ENCODE measurements around the gene GAPDH. TPM values are rescaled to one million over a fixed set of nuclear protein-coding genes. Genes with fewer than 3 reads are reported as not detected.

GAPDH gene
- total and polyA plus RNA-seq, 10 of the 15 experiments (the other 5 are each of a cell fraction or from before 2014, with no cell fraction given), result 5,606 to 14,240 (median 9,400) TPM

- TF ChIP-seq, protein P1, sequence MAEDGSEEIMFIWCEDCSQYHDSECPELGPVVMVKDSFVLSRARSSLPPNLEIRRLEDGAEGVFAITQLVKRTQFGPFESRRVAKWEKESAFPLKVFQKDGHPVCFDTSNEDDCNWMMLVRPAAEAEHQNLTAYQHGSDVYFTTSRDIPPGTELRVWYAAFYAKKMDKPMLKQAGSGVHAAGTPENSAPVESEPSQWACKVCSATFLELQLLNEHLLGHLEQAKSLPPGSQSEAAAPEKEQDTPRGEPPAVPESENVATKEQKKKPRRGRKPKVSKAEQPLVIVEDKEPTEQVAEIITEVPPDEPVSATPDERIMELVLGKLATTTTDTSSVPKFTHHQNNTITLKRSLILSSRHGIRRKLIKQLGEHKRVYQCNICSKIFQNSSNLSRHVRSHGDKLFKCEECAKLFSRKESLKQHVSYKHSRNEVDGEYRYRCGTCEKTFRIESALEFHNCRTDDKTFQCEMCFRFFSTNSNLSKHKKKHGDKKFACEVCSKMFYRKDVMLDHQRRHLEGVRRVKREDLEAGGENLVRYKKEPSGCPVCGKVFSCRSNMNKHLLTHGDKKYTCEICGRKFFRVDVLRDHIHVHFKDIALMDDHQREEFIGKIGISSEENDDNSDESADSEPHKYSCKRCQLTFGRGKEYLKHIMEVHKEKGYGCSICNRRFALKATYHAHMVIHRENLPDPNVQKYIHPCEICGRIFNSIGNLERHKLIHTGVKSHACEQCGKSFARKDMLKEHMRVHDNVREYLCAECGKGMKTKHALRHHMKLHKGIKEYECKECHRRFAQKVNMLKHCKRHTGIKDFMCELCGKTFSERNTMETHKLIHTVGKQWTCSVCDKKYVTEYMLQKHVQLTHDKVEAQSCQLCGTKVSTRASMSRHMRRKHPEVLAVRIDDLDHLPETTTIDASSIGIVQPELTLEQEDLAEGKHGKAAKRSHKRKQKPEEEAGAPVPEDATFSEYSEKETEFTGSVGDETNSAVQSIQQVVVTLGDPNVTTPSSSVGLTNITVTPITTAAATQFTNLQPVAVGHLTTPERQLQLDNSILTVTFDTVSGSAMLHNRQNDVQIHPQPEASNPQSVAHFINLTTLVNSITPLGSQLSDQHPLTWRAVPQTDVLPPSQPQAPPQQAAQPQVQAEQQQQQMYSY (CRISPR knock-in tag; IDR thresholded peaks at IDR 0.05), result no peak
- no peak for TF ChIP-seq ZNF217 (IDR thresholded peaks at IDR 0.05)
- no peak for TF ChIP-seq KAT2A (conservative IDR thresholded peaks at IDR 0.05; ENCODE audit: control insufficient read depth, low read depth, low read length)
- peak; percentile 79; the same call in 1 of the 2 replicates for TF ChIP-seq MTA3 (IDR thresholded peaks at IDR 0.05; ENCODE audit: borderline replicate concordance, low read length)
Measured at GRCh38 chr12:6492838-6493496, 41.4 kb upstream of the GAPDH start, which contains the start of gene MRPL51 (continued).

DNA sequence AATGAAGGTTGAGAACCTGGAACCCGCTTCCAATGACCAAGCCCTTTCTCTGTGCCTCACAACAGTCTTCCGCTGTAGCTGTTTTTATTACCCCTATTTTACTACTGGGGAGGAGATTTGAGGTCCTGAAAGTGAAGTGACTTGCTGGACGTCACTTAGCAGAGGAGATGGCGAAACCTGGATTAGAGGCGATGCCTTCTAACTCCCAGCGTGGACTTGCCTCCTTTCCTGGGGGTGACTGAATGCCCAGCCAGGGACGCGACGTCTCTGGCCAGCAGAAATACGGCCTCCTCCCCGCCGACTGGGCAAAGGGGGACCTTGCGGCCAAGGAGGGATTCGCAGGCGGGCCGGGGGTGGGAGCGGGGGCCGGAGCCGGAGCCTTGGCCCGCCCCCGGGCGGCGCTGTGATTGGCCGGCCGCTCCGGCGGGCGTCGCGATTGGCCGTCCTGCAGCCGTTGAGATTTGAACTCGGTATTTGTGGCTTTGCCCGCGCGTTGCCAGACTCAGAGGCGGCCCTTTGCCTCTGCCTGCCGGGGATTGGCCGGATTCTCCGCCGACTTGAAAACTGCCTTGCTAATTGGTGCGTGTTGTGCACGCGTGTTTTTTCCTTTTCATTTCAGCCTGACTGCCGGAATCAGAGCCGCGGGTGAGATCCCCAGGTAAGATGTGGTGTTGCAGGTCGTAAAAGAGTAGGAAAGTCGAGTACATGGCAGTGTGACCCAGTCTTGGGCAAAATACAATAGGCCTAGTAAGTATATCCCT, 40.6 kb upstream of the GAPDH start, which contains the start of gene NCAPD2:
TSS of gene NCAPD2 (plus strand) at position 606 of the 761 bp plus-strand sequence. CDS start 997 bp downstream, outside the sequence.
- in situ Hi-C loops (cut with MboI) (no loop called here), intact Hi-C loops (cut with micrococcal nuclease; ENCODE audit: unreplicated experiment) (loop anchor here (1.0 to 5.0 kb wide), 4 partner anchors 23 to 70 kb away; partner anchors contain the start of genes GAPDH and VAMP1)
- ChIA-PET SMC1A (ENCODE audit: uncharacterized antibody, unreplicated experiment) (interaction anchor here (0.8 to 4.0 kb wide), 11 partner anchors 12 to 70 kb away, joined by 3 to 23 read pairs (median 4); partner anchors contain the start of genes TAPBPL and VAMP1), POLR2A (interaction anchor here (0.8 to 1.8 kb wide), 14 partner anchors 9 to 195 kb away, joined by 3 to 25 read pairs (median 6); partner anchors contain the start of genes CD27, GAPDH, VAMP1 and ZNF384), CTCF (interaction anchor here (0.7 to 3.7 kb wide), 15 partner anchors 13 to 70 kb away, joined by 3 to 15 read pairs (median 4); partner anchors contain the start of gene GAPDH), RAD21 (ENCODE audit: unreplicated experiment) (interaction anchor here (0.7 to 2.0 kb wide), 17 partner anchors 12 to 260 kb away, joined by 3 to 9 read pairs (median 4); partner anchors contain the start of genes GAPDH, MLF2, TAPBPL and VAMP1)
- FAIRE-seq (no peak), ATAC-seq (peak; percentile 94), DNase-seq (ENCODE audit: low read depth, low spot score) (peak; percentile 88)
- Histone ChIP-seq H3K9ac (ENCODE audit: control insufficient read depth, insufficient read depth, low read length) (peak within 1 kb of the TSS; percentile 95), H3K27me3 (replicated peaks in 1 of 2; ENCODE audit: control insufficient read depth in 2 of 2, insufficient read depth in 2 of 2, low read length in 1 of 2) (no peaks in the 10 kb centered on the region), H3K9me3 (replicated peaks; ENCODE audit: control insufficient read depth, insufficient read depth, low read length) (no peaks in the 10 kb centered on the region), H3K79me2 (ENCODE audit: control insufficient read depth, insufficient read depth, low read length) (peaks cover 55% of the 10 kb centered on the region), H3K4me1 (ENCODE audit: control insufficient read depth, insufficient read depth, low read length) (peaks cover 6% of the 10 kb centered on the region; the same call in 1 of the 2 replicates), H3K4me3 (peak within 1 kb of the TSS; percentile 93), H2AFZ (ENCODE audit: control insufficient read depth, low read depth, low read length) (peak within 1 kb of the TSS; percentile 88), H4K20me1 (ENCODE audit: control insufficient read depth, insufficient read depth) (no peaks in the 10 kb centered on the region), H3K36me3 (ENCODE audit: control insufficient read depth in 2 of 2, insufficient read depth in 2 of 2, low read length in 1 of 2) (peaks cover 2 to 21% of the 10 kb centered on the region in 2 experiments), H3K4me2 (ENCODE audit: control insufficient read depth, insufficient read depth) (peak within 1 kb of the TSS; percentile 97), H3K27ac (ENCODE audit: control insufficient read depth, insufficient read depth) (peak within 1 kb of the TSS; percentile 97)
- BruUV-seq (replicated peaks), result TSS peak; percentile 80
- under 1% methylated on average over 48 of the region's 49 CpGs for WGBS (ENCODE audit: insufficient coverage, insufficient replicate concordance, low lambda C conversion rate, missing lambda C conversion rate)
- no peak for TF ChIP-seq NR2C2 (IDR thresholded peaks at IDR 0.05; ENCODE audit: borderline replicate concordance, control insufficient read depth, insufficient read length, low read depth)
- TF ChIP-seq, protein P2, sequence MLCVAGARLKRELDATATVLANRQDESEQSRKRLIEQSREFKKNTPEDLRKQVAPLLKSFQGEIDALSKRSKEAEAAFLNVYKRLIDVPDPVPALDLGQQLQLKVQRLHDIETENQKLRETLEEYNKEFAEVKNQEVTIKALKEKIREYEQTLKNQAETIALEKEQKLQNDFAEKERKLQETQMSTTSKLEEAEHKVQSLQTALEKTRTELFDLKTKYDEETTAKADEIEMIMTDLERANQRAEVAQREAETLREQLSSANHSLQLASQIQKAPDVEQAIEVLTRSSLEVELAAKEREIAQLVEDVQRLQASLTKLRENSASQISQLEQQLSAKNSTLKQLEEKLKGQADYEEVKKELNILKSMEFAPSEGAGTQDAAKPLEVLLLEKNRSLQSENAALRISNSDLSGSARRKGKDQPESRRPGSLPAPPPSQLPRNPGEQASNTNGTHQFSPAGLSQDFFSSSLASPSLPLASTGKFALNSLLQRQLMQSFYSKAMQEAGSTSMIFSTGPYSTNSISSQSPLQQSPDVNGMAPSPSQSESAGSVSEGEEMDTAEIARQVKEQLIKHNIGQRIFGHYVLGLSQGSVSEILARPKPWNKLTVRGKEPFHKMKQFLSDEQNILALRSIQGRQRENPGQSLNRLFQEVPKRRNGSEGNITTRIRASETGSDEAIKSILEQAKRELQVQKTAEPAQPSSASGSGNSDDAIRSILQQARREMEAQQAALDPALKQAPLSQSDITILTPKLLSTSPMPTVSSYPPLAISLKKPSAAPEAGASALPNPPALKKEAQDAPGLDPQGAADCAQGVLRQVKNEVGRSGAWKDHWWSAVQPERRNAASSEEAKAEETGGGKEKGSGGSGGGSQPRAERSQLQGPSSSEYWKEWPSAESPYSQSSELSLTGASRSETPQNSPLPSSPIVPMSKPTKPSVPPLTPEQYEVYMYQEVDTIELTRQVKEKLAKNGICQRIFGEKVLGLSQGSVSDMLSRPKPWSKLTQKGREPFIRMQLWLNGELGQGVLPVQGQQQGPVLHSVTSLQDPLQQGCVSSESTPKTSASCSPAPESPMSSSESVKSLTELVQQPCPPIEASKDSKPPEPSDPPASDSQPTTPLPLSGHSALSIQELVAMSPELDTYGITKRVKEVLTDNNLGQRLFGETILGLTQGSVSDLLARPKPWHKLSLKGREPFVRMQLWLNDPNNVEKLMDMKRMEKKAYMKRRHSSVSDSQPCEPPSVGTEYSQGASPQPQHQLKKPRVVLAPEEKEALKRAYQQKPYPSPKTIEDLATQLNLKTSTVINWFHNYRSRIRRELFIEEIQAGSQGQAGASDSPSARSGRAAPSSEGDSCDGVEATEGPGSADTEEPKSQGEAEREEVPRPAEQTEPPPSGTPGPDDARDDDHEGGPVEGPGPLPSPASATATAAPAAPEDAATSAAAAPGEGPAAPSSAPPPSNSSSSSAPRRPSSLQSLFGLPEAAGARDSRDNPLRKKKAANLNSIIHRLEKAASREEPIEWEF (IDR thresholded peaks at IDR 0.05; ENCODE audit: insufficient replicate concordance, low read depth, low read length), result no peak
- TF ChIP-seq ZBED1 (IDR thresholded peaks at IDR 0.05; ENCODE audit: borderline replicate concordance), result 0 out of 2 replicates have a peak, but pooled peaks have one; percentile 7
- no peak for TF ChIP-seq RBBP5 (conservative IDR thresholded peaks at IDR 0.05)
- TF ChIP-seq LARP7 (IDR thresholded peaks at IDR 0.05), result peak; percentile 67
- no peak for TF ChIP-seq SIX5 (IDR thresholded peaks at IDR 0.05; ENCODE audit: low read depth, low read length, severe bottlenecking)
- TF ChIP-seq SRF (IDR thresholded peaks at IDR 0.05; ENCODE audit: low read depth in 2 of 2, low read length in 2 of 2), result no peak
